ENCODE results near the gene NACAD. TPM values are rescaled to one million over a fixed set of nuclear protein-coding genes. Genes with fewer than 3 reads are reported as not detected.

NACAD gene
- total RNA-seq, 1 experiment from 2014 or later, result 0.24 TPM

- Histone ChIP-seq H3K27me3 (ENCODE audit: insufficient read depth, low read depth) (no peaks in the 10 kb centered on the region), H3K4me1 (replicated peaks; ENCODE audit: insufficient read depth) (no peaks in the 10 kb centered on the region), H2AFZ (no peak overlapping the region), H3K4me2 (no peak overlapping the region), H3F3A (ENCODE audit: insufficient read depth, low read depth) (no peaks in the 10 kb centered on the region), H4K20me1 (ENCODE audit: insufficient read depth) (no peaks in the 10 kb centered on the region), H3K36me3 (ENCODE audit: low read depth) (no peaks in the 10 kb centered on the region), H3K4me3 (no peak overlapping the region), H3K9me2 (ENCODE audit: insufficient read depth) (no peaks in the 10 kb centered on the region), H3K79me2 (ENCODE audit: low read depth) (no peaks in the 10 kb centered on the region; the same call in 1 of the 2 replicates), H3K27ac (no peak overlapping the region), H3K9me3 (ENCODE audit: insufficient read depth, low read depth) (no peaks in the 10 kb centered on the region)
- POLR2A ChIA-PET (ENCODE audit: unreplicated experiment), result no interaction called here
- CTCF ChIA-PET, result no interaction called here
- intact Hi-C loops (cut with micrococcal nuclease; ENCODE audit: unreplicated experiment), result no loop called here
- BruUV-seq (replicated peaks), result no TSS peak
- no peak for DNase-seq
- TF ChIP-seq EZH2 (IDR thresholded peaks at IDR 0.05; ENCODE audit: low read depth), result no peak
- TF ChIP-seq CTCF (conservative IDR thresholded peaks at IDR 0.05), result no peak
Measured at GRCh38 chr7:45037876-45038275, 50.9 kb downstream of the NACAD start.

GRCh38 chr7:45036796-45037195 lies 52.0 kb downstream of the NACAD start:
- DNase-seq, result no peak
- Histone ChIP-seq H3K9me2 (ENCODE audit: insufficient read depth) (no peaks in the 10 kb centered on the region), H4K20me1 (ENCODE audit: insufficient read depth) (no peaks in the 10 kb centered on the region), H3K4me1 (replicated peaks; ENCODE audit: insufficient read depth) (no peaks in the 10 kb centered on the region), H3F3A (ENCODE audit: insufficient read depth, low read depth) (no peaks in the 10 kb centered on the region), H3K9me3 (ENCODE audit: insufficient read depth, low read depth) (no peaks in the 10 kb centered on the region), H3K27ac (no peak overlapping the region), H3K79me2 (ENCODE audit: low read depth) (no peaks in the 10 kb centered on the region; the same call in 1 of the 2 replicates), H3K4me2 (no peak overlapping the region), H3K27me3 (ENCODE audit: insufficient read depth, low read depth) (no peaks in the 10 kb centered on the region), H2AFZ (no peak overlapping the region), H3K36me3 (ENCODE audit: low read depth) (no peaks in the 10 kb centered on the region), H3K4me3 (no peak overlapping the region)
- ChIA-PET POLR2A (ENCODE audit: unreplicated experiment) (interaction anchor here (0.6 kb wide), 1 partner anchor 36 kb away, joined by 3 read pairs; no protein-coding TSS in a partner anchor), CTCF (no interaction called here)
- intact Hi-C loops (cut with micrococcal nuclease; ENCODE audit: unreplicated experiment), result no loop called here
- no TSS peak for BruUV-seq (replicated peaks)
- TF ChIP-seq CTCF (conservative IDR thresholded peaks at IDR 0.05) (no peak), EZH2 (IDR thresholded peaks at IDR 0.05; ENCODE audit: low read depth) (no peak)

DNA sequence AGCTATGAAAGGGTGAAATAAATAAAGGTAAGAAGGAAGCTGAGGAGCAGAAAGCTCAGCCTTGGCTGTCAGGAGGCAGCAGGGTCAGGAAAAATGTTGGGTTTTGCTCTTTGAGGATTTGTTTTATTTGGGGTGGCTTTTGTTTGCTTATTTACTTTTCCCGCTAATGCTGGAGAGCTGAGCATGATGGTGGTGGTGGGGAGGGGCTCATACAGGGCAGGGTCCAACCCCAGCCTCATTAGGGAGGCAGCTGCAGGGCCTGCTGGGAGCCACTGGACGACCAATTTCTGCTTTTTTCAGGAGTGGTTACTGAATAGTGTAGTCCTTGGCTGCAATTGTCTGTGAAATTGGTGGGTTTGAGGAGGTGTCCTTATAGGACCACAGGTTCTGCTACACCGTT lies 52.5 kb downstream of the NACAD start:
- intact Hi-C loops (cut with micrococcal nuclease; ENCODE audit: unreplicated experiment), result no loop called here
- CTCF ChIA-PET, result no interaction called here
- Histone ChIP-seq H3K4me1 (replicated peaks; ENCODE audit: insufficient read depth) (no peaks in the 10 kb centered on the region), H3K36me3 (ENCODE audit: low read depth) (no peaks in the 10 kb centered on the region), H3K4me3 (no peak overlapping the region), H2AFZ (no peak overlapping the region), H3K27ac (no peak overlapping the region), H3F3A (ENCODE audit: insufficient read depth, low read depth) (no peaks in the 10 kb centered on the region), H4K20me1 (ENCODE audit: insufficient read depth) (no peaks in the 10 kb centered on the region), H3K9me2 (ENCODE audit: insufficient read depth) (no peaks in the 10 kb centered on the region), H3K4me2 (no peak overlapping the region), H3K9me3 (ENCODE audit: insufficient read depth, low read depth) (no peaks in the 10 kb centered on the region), H3K79me2 (ENCODE audit: low read depth) (no peaks in the 10 kb centered on the region; the same call in 1 of the 2 replicates), H3K27me3 (ENCODE audit: insufficient read depth, low read depth) (no peaks in the 10 kb centered on the region)
- TF ChIP-seq EZH2 (IDR thresholded peaks at IDR 0.05; ENCODE audit: low read depth), result no peak
- TF ChIP-seq CTCF (conservative IDR thresholded peaks at IDR 0.05), result no peak
- DNase-seq, result no peak
- BruUV-seq (replicated peaks), result no TSS peak
- POLR2A ChIA-PET (ENCODE audit: unreplicated experiment), result no interaction called here
